OCI-LY7 (cell line): ENCODE measurements around the gene NEDD4. TPM values are rescaled to one million over a fixed set of nuclear protein-coding genes. Genes with fewer than 3 reads are reported as not detected.
"Not testable (repeated sequence)": the region's sequence is repeated elsewhere in the genome, so short reads cannot be mapped to it uniquely, and the experiment has no call there.

Experiments
- BruUV-seq: library from RNA; stranded (reverse); fragments of 400-500 nt; replicated peaks from 2 replicates; lab custom pipeline; 2021; lab: Mats Ljungman, UMichigan
- CTCF ChIA-PET: fragments of 300-600 bp; sonication (Branson Sonifier 250); formaldehyde crosslinking; loops from one replicate; lab custom pipeline; 2022; ENCODE audit warnings: antibody characterized with exemption; ENCODE audit not compliant: unreplicated experiment; lab: Charles Lee
- POLR2A ChIA-PET: fragments of 300-600 bp; sonication (Branson Sonifier 250); formaldehyde crosslinking; loops from one replicate; lab custom pipeline; 2022; ENCODE audit warnings: antibody characterized with exemption; lab: Charles Lee
- DNase-seq: peaks from one replicate; pipeline ENCODE4 v3.0.0-alpha.2; 2015; ENCODE audit warnings: low spot score
- H2AFZ ChIP-seq: fragments of 200-600 bp; sonication (generic), shearing (Covaris generic); 2 replicates; pipeline ENCODE4 v1.6.1; 2014; ENCODE audit warnings: mild to moderate bottlenecking, antibody characterized with exemption, low read length, moderate library complexity
- H3K27ac ChIP-seq: fragments of 200-600 bp; sonication (generic); 2 replicates; pipeline ENCODE4 v1.5.1; 2014; ENCODE audit warnings: mixed run types, low read depth, mild to moderate bottlenecking, moderate library complexity, low read length, inconsistent platforms; ENCODE audit not compliant: poor library complexity, severe bottlenecking
- H3K36me3 ChIP-seq: fragments of 200-600 bp; sonication (generic); 2 replicates; pipeline ENCODE4 v1.6.1; 2014; ENCODE audit warnings: mild to moderate bottlenecking, antibody characterized with exemption, low read length, moderate library complexity, mixed read lengths; ENCODE audit not compliant: insufficient read depth
- H3K4me1 ChIP-seq: fragments of 200-600 bp; sonication (generic); 2 replicates; pipeline ENCODE4 v1.5.1; 2014; ENCODE audit warnings: mild to moderate bottlenecking, low read length; ENCODE audit not compliant: insufficient read depth, poor library complexity, severe bottlenecking
- H3K4me2 ChIP-seq: fragments of 200-600 bp; sonication (generic); 2 replicates; pipeline ENCODE4 v1.6.1; 2014; ENCODE audit warnings: mild to moderate bottlenecking, low read length
- H3K4me3 ChIP-seq: fragments of 200-600 bp; sonication (generic); 2 replicates; pipeline ENCODE4 v1.5.1; 2014; ENCODE audit warnings: mild to moderate bottlenecking, low read depth, low read length; ENCODE audit not compliant: poor library complexity, severe bottlenecking
- H3K79me2 ChIP-seq: fragments of 200-600 bp; sonication (generic); 2 replicates; pipeline ENCODE4 v1.6.1; 2016; ENCODE audit warnings: low read depth, mild to moderate bottlenecking, low read length, moderate library complexity, mixed read lengths; ENCODE audit not compliant: insufficient read depth
- H3K9me2 ChIP-seq: fragments of 200-600 bp; sonication (generic); 2 replicates; pipeline ENCODE4 v1.6.1; 2016; ENCODE audit warnings: mild to moderate bottlenecking, low read length, mixed read lengths; ENCODE audit not compliant: insufficient read depth
- H3K9me3 ChIP-seq: fragments of 200-600 bp; sonication (generic); 2 replicates; pipeline ENCODE4 v1.6.1; 2014; ENCODE audit warnings: mild to moderate bottlenecking, mixed run types, low read length, mixed read lengths
- H4K20me1 ChIP-seq: fragments of 200-600 bp; sonication (generic); 2 replicates; pipeline ENCODE4 v1.6.1; 2014; ENCODE audit warnings: mild to moderate bottlenecking, antibody characterized with exemption, low read length, moderate library complexity, mixed read lengths; ENCODE audit not compliant: insufficient read depth
- CTCF ChIP-seq: fragments of 200-600 bp; sonication (generic); conservative IDR thresholded peaks from 2 replicates; pipeline ENCODE4 v1.5.1; 2014; ENCODE audit warnings: mild to moderate bottlenecking, antibody characterized with exemption, low read length, moderate library complexity, mixed read lengths
- EZH2phosphoT487 ChIP-seq: fragments of 200-600 bp; sonication (generic); IDR thresholded peaks from 2 replicates; pipeline ENCODE4 v1.6.1; 2018; ENCODE audit warnings: low read depth, borderline replicate concordance, mild to moderate bottlenecking, mixed run types, antibody characterized with exemption, low read length, moderate library complexity, mixed read lengths
- intact Hi-C: fragments of 100-400 bp; cut with micrococcal nuclease; formaldehyde crosslinking; loops from one replicate; pipeline ENCODE4 v1.10.0; 2022; ENCODE audit not compliant: unreplicated experiment
- total RNA-seq, 2 experiments: library from RNA; depleted of rRNA in 1 of 2; stranded (reverse); fragments of >200 nt in 1 of 2; shearing (Covaris generic) in 1 of 2; gene quantifications; 2 replicates each; pipeline ENCODE4 v1.2.3, GENCODE V29; 2014 to 2022

Gene NEDD4
- total RNA-seq, 2 experiments from 2014 or later = 4.8 to 12.7 TPM

- no peaks in the 10 kb centered on the region for H4K20me1 ChIP-seq
- no TSS peak for BruUV-seq
- no peaks in the 10 kb centered on the region for H3K36me3 ChIP-seq
- intact Hi-C loops = no loop called here
- no peak for DNase-seq
- no peaks in the 10 kb centered on the region for H3K79me2 ChIP-seq
- H3K4me1 ChIP-seq = no peaks in the 10 kb centered on the region
- H3K4me3 ChIP-seq = no peak overlapping the region
- no peak for TF ChIP-seq EZH2phosphoT487
- TF ChIP-seq CTCF = no peak
- ChIA-PET POLR2A (interaction anchor here (1.2 kb wide), 1 partner anchor 15 kb away, joined by 3 read pairs; no protein-coding TSS in a partner anchor), CTCF (no interaction called here)
- no peak overlapping the region for H3K27ac ChIP-seq
- H2AFZ ChIP-seq = no peak overlapping the region
- H3K4me2 ChIP-seq = no peak overlapping the region
- H3K9me2 ChIP-seq = no peaks in the 10 kb centered on the region
- H3K9me3 ChIP-seq = 0 out of 2 replicates have a peak, but pooled peaks cover 5% of the 10 kb centered on the region
Observed at GRCh38 chr15:55954862-55955605, 38.4 kb downstream of the NEDD4 start.

- H3K4me3 ChIP-seq, H3K4me2 ChIP-seq, H3K27ac ChIP-seq, CTCF ChIA-PET, POLR2A ChIA-PET, H3K4me1 ChIP-seq, H3K9me3 ChIP-seq, intact Hi-C loops, H3K79me2 ChIP-seq, H4K20me1 ChIP-seq, H3K9me2 ChIP-seq, H3K36me3 ChIP-seq, DNase-seq, H2AFZ ChIP-seq, BruUV-seq: not testable (repeated sequence)
Observed at GRCh38 chr15:55952501-55953274, 40.7 kb downstream of the NEDD4 start.

DNA sequence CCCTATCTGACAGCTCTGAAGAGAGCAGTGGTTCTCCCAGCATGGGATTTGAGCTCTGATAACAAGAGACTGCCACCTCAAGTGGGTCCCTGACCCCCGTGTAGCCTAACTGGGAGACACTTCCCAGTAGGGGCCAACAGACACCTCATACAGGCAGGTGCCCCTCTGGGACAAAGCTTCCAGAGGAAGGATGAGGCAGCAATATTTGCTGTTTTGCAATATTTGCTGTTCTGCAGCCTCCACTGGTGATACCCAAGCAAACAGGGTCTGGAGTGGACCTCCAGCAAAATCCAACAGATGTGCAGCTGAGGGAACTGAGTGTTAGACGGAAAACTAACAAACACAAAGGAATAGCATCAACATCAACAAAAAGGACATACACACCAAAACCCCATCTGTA lies 48.8 kb downstream of the NEDD4 start:
- H3K27ac ChIP-seq, H3K4me3 ChIP-seq, H3K79me2 ChIP-seq, H3K9me2 ChIP-seq, CTCF ChIA-PET, intact Hi-C loops, H2AFZ ChIP-seq, H3K36me3 ChIP-seq, DNase-seq, H3K9me3 ChIP-seq, H3K4me2 ChIP-seq, POLR2A ChIA-PET, H4K20me1 ChIP-seq, H3K4me1 ChIP-seq, BruUV-seq: not testable (repeated sequence)
